CD4-positive, alpha-beta T cell (primary cell): ENCODE measurements around the gene TMX2. TPM values are rescaled to one million over a fixed set of nuclear protein-coding genes. Genes with fewer than 3 reads are reported as not detected.
A peak's percentile ranks its signal among the peaks of the same experiment; 100 is the strongest.

Experiments
- ATAC-seq: fragments of 200-7000 bp; cut with Tn5 transposase; one replicate; pipeline ENCODE4 v1.10.0; 2022; ENCODE audit warnings: mild to moderate bottlenecking; ENCODE audit not compliant: poor library complexity
- CTCF ChIA-PET: fragments of 350-600 bp; sonication (Branson Sonifier 250); formaldehyde crosslinking; loops from one replicate; lab custom pipeline; 2021; ENCODE audit warnings: antibody characterized with exemption, inconsistent platforms; lab: Charles Lee
- POLR2A ChIA-PET: fragments of 350-600 bp; sonication (Branson Sonifier 250); formaldehyde crosslinking; loops from one replicate; lab custom pipeline; 2021; ENCODE audit warnings: antibody characterized with exemption, inconsistent platforms; lab: Charles Lee
- DNase-seq, 14 experiments: peaks; one replicate each; pipeline ENCODE4 v3.0.0-alpha.2; 2013 to 2020; ENCODE audit warnings: mixed read lengths in 2 of 14
- H3K27ac ChIP-seq, 2 donors: one replicate each; pipeline versions ENCODE4 v1.5.1 to v1.7.0; 2013; ENCODE audit warnings: low read length in 2 of 2, low read depth in 1 of 2, mild to moderate bottlenecking in 1 of 2
- H3K27me3 ChIP-seq, 2 experiments: 1 replicate in 1 of 2; 2 replicates in 1 of 2; pipeline versions ENCODE4 v1.6.1 to v1.7.0; 2013; ENCODE audit warnings: low read length in 2 of 2, control low read depth in 1 of 2, mild to moderate bottlenecking in 1 of 2, moderate library complexity in 1 of 2; ENCODE audit not compliant: insufficient read depth in 2 of 2, control insufficient read depth in 1 of 2
- H3K36me3 ChIP-seq: one replicate; pipeline ENCODE4 v1.6.1; 2013; ENCODE audit warnings: low read length, control low read depth; ENCODE audit not compliant: insufficient read depth
- H3K4me1 ChIP-seq: one replicate; pipeline ENCODE4 v1.6.1; 2013; ENCODE audit warnings: low read length, control low read depth; ENCODE audit not compliant: insufficient read depth
- H3K4me3 ChIP-seq: one replicate; pipeline ENCODE4 v1.5.1; 2013; ENCODE audit warnings: mild to moderate bottlenecking, low read length, moderate library complexity
- H3K9me3 ChIP-seq, 2 experiments: 1 replicate in 1 of 2; 2 replicates in 1 of 2; pipeline versions ENCODE4 v1.6.1 to v1.7.0; 2013; ENCODE audit warnings: low read length in 2 of 2, mild to moderate bottlenecking in 2 of 2, control low read depth in 1 of 2, moderate library complexity in 1 of 2; ENCODE audit not compliant: control insufficient read depth in 1 of 2, insufficient read depth in 1 of 2
- H3K27ac Mint-ChIP-seq: one replicate; pipeline ENCODE4 v1.8.0; 2020; ENCODE audit warnings: mixed read lengths
- H3K27me3 Mint-ChIP-seq: one replicate; pipeline ENCODE4 v1.8.0; 2021; ENCODE audit warnings: mixed read lengths
- H3K36me3 Mint-ChIP-seq: one replicate; pipeline ENCODE4 v1.8.0; 2021; ENCODE audit warnings: low read depth, mixed read lengths
- H3K4me1 Mint-ChIP-seq: one replicate; pipeline ENCODE4 v1.8.0; 2021; ENCODE audit warnings: low read depth, mixed read lengths
- H3K4me3 Mint-ChIP-seq: one replicate; pipeline ENCODE4 v1.8.0; 2020; ENCODE audit warnings: mild to moderate bottlenecking, mixed read lengths
- H3K9me3 Mint-ChIP-seq: one replicate; pipeline ENCODE4 v1.8.0; 2020; ENCODE audit warnings: mixed read lengths
- CTCF ChIP-seq: fragments of 200-600 bp; IDR thresholded peaks from one replicate; pipeline ENCODE4 v1.8.0; 2022; ENCODE audit warnings: antibody characterized with exemption, mild to moderate bottlenecking
- intact Hi-C, 2 experiments: fragments of 100-400 bp; cut with DNase I in 1 of 2; cut with micrococcal nuclease in 1 of 2; formaldehyde crosslinking; loops; one replicate each; pipeline versions ENCODE4 v1.15.1 to v1.9.0; 2023 to 2025; cut with DNase I, micrococcal nuclease
- total RNA-seq, 174 experiments: library from RNA in 2 of 174; stranded (reverse) in 2 of 174; gene quantifications; one replicate each; pipeline ENCODE4 v1.2.3 and lab custom pipeline; 2021 to 2026

TMX2 gene
- total RNA-seq, 2 experiments from 2014 or later = 30.0 to 30.5 TPM

GRCh38 chr11:57746920-57747319, 34.5 kb downstream of the TMX2 start:
- Histone ChIP-seq H3K27me3 (no peaks in the 10 kb centered on the region), H3K9me3 (no peaks in the 10 kb centered on the region), H3K4me1 (peaks cover 22% of the 10 kb centered on the region), H3K36me3 (peaks cover 43% of the 10 kb centered on the region), H3K4me3 (no peak overlapping the region), H3K27ac (no peak overlapping the region)
- H3K4me1 Mint-ChIP-seq = peaks cover 36% of the 10 kb centered on the region
- H3K27me3 Mint-ChIP-seq = no peaks in the 10 kb centered on the region
- DNase-seq = no peak
- no peaks in the 10 kb centered on the region for H3K9me3 Mint-ChIP-seq
- H3K27ac Mint-ChIP-seq = peak overlapping the region; percentile 80
- peaks cover 62% of the 10 kb centered on the region for H3K36me3 Mint-ChIP-seq
- ATAC-seq = no peak
- CTCF ChIA-PET = interaction anchor here (0.7 to 8.5 kb wide), 2 partner anchors 54 to 899 kb away, joined by 3 to 45 read pairs; no protein-coding TSS in a partner anchor
- H3K4me3 Mint-ChIP-seq = peak overlapping the region; percentile 25
- intact Hi-C loops = loop anchor here in 1 of 2 experiments (10.0 kb wide), 1 partner anchor 422 kb away; the partner anchor contains the start of gene TNKS1BP1
- POLR2A ChIA-PET = interaction anchor here (1.1 kb wide), 1 partner anchor 54 kb away, joined by 4 read pairs; no protein-coding TSS in a partner anchor
- no peak for TF ChIP-seq CTCF

GRCh38 chr11:57751176-57751575, 38.8 kb downstream of the TMX2 start:
- Mint-ChIP-seq H3K9me3 (no peaks in the 10 kb centered on the region), H3K4me1 (peaks cover 12% of the 10 kb centered on the region), H3K36me3 (peaks cover 24% of the 10 kb centered on the region), H3K27ac (peak overlapping the region; percentile 57), H3K27me3 (no peaks in the 10 kb centered on the region), H3K4me3 (no peak overlapping the region)
- Histone ChIP-seq H3K36me3 (peaks cover 6% of the 10 kb centered on the region), H3K4me1 (peaks cover 3% of the 10 kb centered on the region), H3K27me3 (no peaks in the 10 kb centered on the region), H3K9me3 (peaks cover 0 to 6% of the 10 kb centered on the region in 2 experiments), H3K4me3 (no peak overlapping the region), H3K27ac (no peak overlapping the region)
- ATAC-seq (no peak), DNase-seq (no peak)
- intact Hi-C loops = loop anchor here (1.0 to 2.0 kb wide), 2 partner anchors 49 to 50 kb away; no protein-coding TSS in a partner anchor
- CTCF ChIA-PET = interaction anchor here (1.1 to 2.9 kb wide), 2 partner anchors 37 to 49 kb away, joined by 3 to 21 read pairs; no protein-coding TSS in a partner anchor
- POLR2A ChIA-PET = interaction anchor here (1.4 kb wide), 1 partner anchor 10 kb away, joined by 8 read pairs; the partner anchor contains the start of gene SELENOH
- no peak for TF ChIP-seq CTCF

GRCh38 chr11:57751676-57752253, 39.4 kb downstream of the TMX2 start, which contains the start of gene BTBD18:
Gene BTBD18 (minus strand): TSS chr11:57751819. CDS start chr11:57751188, 631 bp downstream.
- Histone ChIP-seq H3K4me3 (no peak within 1 kb of the TSS), H3K27ac (no peak within 1 kb of the TSS), H3K27me3 (no peaks in the 10 kb centered on the region), H3K9me3 (peaks cover 0 to 6% of the 10 kb centered on the region in 2 experiments), H3K36me3 (peaks cover 5% of the 10 kb centered on the region), H3K4me1 (peaks cover 3% of the 10 kb centered on the region)
- ChIA-PET POLR2A (interaction anchor here (0.7 to 1.4 kb wide), 2 partner anchors 10 to 49 kb away, joined by 3 to 8 read pairs; partner anchors contain the start of gene SELENOH), CTCF (interaction anchor here (0.5 to 2.9 kb wide), 3 partner anchors 38 to 180 kb away, joined by 3 to 21 read pairs (median 3); no protein-coding TSS in a partner anchor)
- Mint-ChIP-seq H3K4me3 (no peak within 1 kb of the TSS), H3K27ac (peak within 1 kb of the TSS; percentile 57), H3K9me3 (no peaks in the 10 kb centered on the region), H3K4me1 (peaks cover 12% of the 10 kb centered on the region), H3K36me3 (peaks cover 19% of the 10 kb centered on the region), H3K27me3 (no peaks in the 10 kb centered on the region)
- DNase-seq (peak in 3 of 14 experiments; percentile 18 to 37 (median 26)), ATAC-seq (peak; percentile 57)
- intact Hi-C loops = loop anchor here (1.0 to 2.0 kb wide), 2 partner anchors 49 kb away; no protein-coding TSS in a partner anchor
- TF ChIP-seq CTCF = peak; percentile 22
